Erythroblast (primary cell): ENCODE results near the gene SCAMP2.

ENCODE experiments used
- GATA1 ChIP-seq: IDR thresholded peaks from 2 replicates; pipeline ENCODE4 v1.6.1; 2011; ENCODE audit warnings: low read depth, mild to moderate bottlenecking, control low read depth, low read length, moderate library complexity
- POLR2A ChIP-seq: IDR thresholded peaks from 2 replicates; pipeline ENCODE4 v1.6.1; 2011; ENCODE audit warnings: mild to moderate bottlenecking, low read length

DNA sequence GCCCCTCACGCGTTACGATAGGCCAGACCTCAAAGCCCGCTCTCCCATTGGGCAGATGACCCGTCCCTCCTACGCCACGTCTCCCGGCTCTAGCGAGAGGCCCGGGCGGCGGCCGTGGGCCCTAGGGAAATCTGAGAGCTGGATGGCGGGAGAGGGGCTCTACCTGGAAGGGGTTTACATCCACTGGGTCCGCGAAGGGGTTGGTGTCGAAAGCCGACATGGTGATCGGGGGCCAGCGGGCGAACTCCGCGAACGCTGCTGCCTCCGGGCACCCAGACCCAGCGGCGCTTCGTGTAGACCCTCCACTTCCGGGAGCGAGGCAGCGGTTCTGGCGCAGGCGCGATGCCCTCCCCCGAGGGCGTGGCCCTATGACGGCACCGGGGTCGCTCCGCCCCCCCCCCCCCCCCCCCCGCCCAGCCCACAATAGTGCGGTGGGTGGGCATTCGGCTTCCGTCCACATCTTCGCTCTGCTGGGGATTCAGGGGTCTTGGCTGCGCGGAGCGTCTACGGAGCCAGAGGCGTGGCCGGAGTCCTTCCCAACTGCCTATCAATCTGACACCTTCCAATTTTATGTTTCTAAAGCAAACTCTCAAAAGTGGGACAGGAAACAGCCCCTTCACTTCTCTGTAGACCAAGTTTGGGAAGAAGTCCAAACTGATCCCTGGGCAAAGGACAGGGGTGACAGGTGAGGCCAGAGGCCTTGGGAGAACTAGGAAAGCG is at the start of gene SCAMP2:
- TF ChIP-seq POLR2A (peak; percentile 85), GATA1 (no peak)
